Panc1 (cell line): Measurements from ENCODE around the gene BMP2K. TPM values are rescaled to one million over a fixed set of nuclear protein-coding genes. Genes with fewer than 3 reads are reported as not detected.
A peak's percentile ranks its signal among the peaks of the same experiment; 100 is the strongest.

Experiments
- ATAC-seq: fragments of 200-7000 bp; cut with Tn5 transposase; 2 replicates; pipeline ENCODE4 v1.9.1; 2020; ENCODE audit warnings: mild to moderate bottlenecking, moderate library complexity
- BruUV-seq: library from RNA; stranded (reverse); fragments of 400-500 nt; replicated peaks from 2 replicates; lab custom pipeline; 2021; lab: Mats Ljungman, UMichigan
- CTCF ChIA-PET: fragments of 300-600 bp; sonication (Branson Sonifier 250); formaldehyde crosslinking; loops from one replicate; lab custom pipeline; 2022; ENCODE audit warnings: antibody characterized with exemption; lab: Charles Lee
- POLR2A ChIA-PET: fragments of 300-600 bp; sonication (Branson Sonifier 250); formaldehyde crosslinking; loops from one replicate; lab custom pipeline; 2022; ENCODE audit warnings: antibody characterized with exemption; lab: Charles Lee
- DNase-seq: peaks from one replicate; pipeline ENCODE4 v3.0.0-alpha.2; 2010; ENCODE audit warnings: low read depth, low spot score
- H3K27ac ChIP-seq: 2 replicates; pipeline ENCODE4 v1.5.1; 2011; ENCODE audit warnings: mild to moderate bottlenecking, low read length, inconsistent platforms
- H3K27me3 ChIP-seq: fragments of 200-500 bp; sonication (Bioruptor generic); 2 replicates; pipeline ENCODE4 v1.6.0; 2014; ENCODE audit warnings: low read length, inconsistent platforms; ENCODE audit not compliant: control insufficient read depth, insufficient read depth
- H3K36me3 ChIP-seq: fragments of 200-500 bp; sonication (Bioruptor generic); 2 replicates; pipeline ENCODE4 v1.5.1; 2014; ENCODE audit warnings: inconsistent platforms, mild to moderate bottlenecking, low read length, moderate library complexity; ENCODE audit not compliant: control insufficient read depth, insufficient read depth
- H3K4me1 ChIP-seq: 2 replicates; pipeline ENCODE4 v1.5.1; 2011; ENCODE audit warnings: inconsistent platforms, mild to moderate bottlenecking, low read length, moderate library complexity; ENCODE audit not compliant: control insufficient read depth, insufficient read depth
- H3K4me3 ChIP-seq, 2 experiments: 2 replicates each; pipeline ENCODE4 v1.5.1; 2011 to 2012; ENCODE audit warnings: low read depth in 2 of 2, low read length in 2 of 2, mild to moderate bottlenecking in 2 of 2, inconsistent platforms in 1 of 2, moderate library complexity in 1 of 2
- H3K9me3 ChIP-seq: fragments of 200-500 bp; sonication (Bioruptor generic); 2 replicates; pipeline ENCODE4 v1.5.1; 2014; ENCODE audit warnings: low read depth, mild to moderate bottlenecking, inconsistent platforms, low read length, moderate library complexity; ENCODE audit not compliant: control insufficient read depth, insufficient read depth
- CTCF ChIP-seq: fragments of 450-650 bp; IDR thresholded peaks from 2 replicates; pipeline ENCODE4 v1.5.1; 2017; ENCODE audit warnings: mild to moderate bottlenecking
- POLR2AphosphoS5 ChIP-seq: IDR thresholded peaks from 2 replicates; pipeline ENCODE4 v1.6.1; 2012; ENCODE audit warnings: mild to moderate bottlenecking, low read depth, low read length, moderate library complexity
- REST ChIP-seq, 2 experiments: IDR thresholded peaks; 2 replicates each; pipeline ENCODE4 v1.6.1; 2011 to 2012; ENCODE audit warnings: low read depth in 2 of 2, control low read depth in 1 of 2, low read length in 1 of 2, mild to moderate bottlenecking in 1 of 2, moderate library complexity in 1 of 2; ENCODE audit not compliant: insufficient read depth in 1 of 2
- SIN3A ChIP-seq: IDR thresholded peaks from 2 replicates; pipeline ENCODE4 v1.6.1; 2012; ENCODE audit warnings: low read depth, mild to moderate bottlenecking, low read length, moderate library complexity, borderline replicate concordance; ENCODE audit not compliant: insufficient read depth
- TCF7L2 ChIP-seq: IDR thresholded peaks from 2 replicates; pipeline ENCODE4 v1.6.1; 2011; ENCODE audit warnings: mild to moderate bottlenecking, low read depth, low read length, inconsistent platforms
- in situ Hi-C: cut with HindIII; loops from 2 replicates; pipeline ENCODE4 v1.10.0; 2016; ENCODE audit warnings: low sequenced_read_pairs, low pct_unique_long_range_greater_than_20kb
- intact Hi-C: fragments of 100-400 bp; cut with micrococcal nuclease; formaldehyde crosslinking; loops from one replicate; pipeline ENCODE4 v1.10.0; 2022; ENCODE audit not compliant: unreplicated experiment
- total RNA-seq: library from RNA; stranded (reverse); gene quantifications from one replicate; pipeline ENCODE4 v1.2.1, GENCODE V29; 2021; ENCODE audit not compliant: unreplicated experiment

BMP2K gene
- total RNA-seq, 1 experiment from 2014 or later = 23.3 TPM

DNA sequence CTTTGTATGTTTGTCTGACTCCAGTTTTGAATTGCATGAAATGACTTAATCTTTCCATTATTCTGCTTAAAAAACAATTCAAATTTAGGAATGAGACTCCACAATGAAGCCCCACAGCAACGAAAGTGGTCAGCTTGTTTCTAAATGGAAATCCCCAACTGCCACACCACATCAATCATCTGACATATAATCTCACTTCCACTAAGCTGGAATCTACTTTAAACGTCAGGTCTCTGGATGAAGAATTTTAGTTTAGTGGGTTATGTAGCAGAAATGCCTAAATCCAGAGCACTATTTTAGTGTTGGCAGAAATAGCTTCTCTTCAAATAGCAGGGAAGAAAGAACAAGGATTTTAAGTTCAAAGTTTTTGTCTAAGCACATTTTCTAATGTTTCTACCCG, 1.7 kb upstream of the BMP2K start:
- no peak for DNase-seq
- ATAC-seq = no peak
- CTCF ChIA-PET = no interaction called here
- no TSS peak for BruUV-seq
- POLR2A ChIA-PET = no interaction called here
- in situ Hi-C loops = no loop called here
- H3K36me3 ChIP-seq = no peaks in the 10 kb centered on the region; the same call in 1 of the 2 replicates
- H3K27me3 ChIP-seq = no peaks in the 10 kb centered on the region
- H3K4me3 ChIP-seq = no peak overlapping the region
- TF ChIP-seq CTCF = no peak
- no peak overlapping the region for H3K27ac ChIP-seq
- H3K9me3 ChIP-seq = no peaks in the 10 kb centered on the region
- H3K4me1 ChIP-seq = peaks cover 20% of the 10 kb centered on the region
- intact Hi-C loops = no loop called here

GRCh38 chr4:78775303-78776078, 659 bp upstream of the BMP2K start:
- Histone ChIP-seq H3K36me3 (no peaks in the 10 kb centered on the region; the same call in 1 of the 2 replicates), H3K9me3 (no peaks in the 10 kb centered on the region), H3K4me3 (peak overlapping the region; percentile 83 to 95), H3K4me1 (peaks cover 20% of the 10 kb centered on the region), H3K27me3 (no peaks in the 10 kb centered on the region), H3K27ac (peak overlapping the region; percentile 98)
- ATAC-seq (peak; percentile 92), DNase-seq (peak; percentile 15)
- in situ Hi-C loops = no loop called here
- intact Hi-C loops = no loop called here
- TF ChIP-seq SIN3A (0 out of 2 replicates have a peak, but pooled peaks have one; percentile 23), TCF7L2 (no peak), CTCF (no peak), POLR2AphosphoS5 (peak; percentile 43; the same call in 1 of the 2 replicates), REST (IDR thresholded peaks at IDR 0.05; ENCODE audit: insufficient read depth in 1 of 2, low read depth in 2 of 2, low read length in 1 of 2) (no peak)
- POLR2A ChIA-PET = no interaction called here
- CTCF ChIA-PET = no interaction called here
- BruUV-seq = TSS peak; percentile 98
